Activated gamma-delta T cell treated with anti-CD3 and anti-CD28 coated beads, Interleukin-2, amount 50 U/mL, for 16 hours (primary cell): ENCODE results near the gene RBM28.

Source experiments
- DNase-seq: peaks from one replicate; pipeline ENCODE4 v3.0.0-alpha.2; 2020; ENCODE audit warnings: low read depth

Gene RBM28

DNA sequence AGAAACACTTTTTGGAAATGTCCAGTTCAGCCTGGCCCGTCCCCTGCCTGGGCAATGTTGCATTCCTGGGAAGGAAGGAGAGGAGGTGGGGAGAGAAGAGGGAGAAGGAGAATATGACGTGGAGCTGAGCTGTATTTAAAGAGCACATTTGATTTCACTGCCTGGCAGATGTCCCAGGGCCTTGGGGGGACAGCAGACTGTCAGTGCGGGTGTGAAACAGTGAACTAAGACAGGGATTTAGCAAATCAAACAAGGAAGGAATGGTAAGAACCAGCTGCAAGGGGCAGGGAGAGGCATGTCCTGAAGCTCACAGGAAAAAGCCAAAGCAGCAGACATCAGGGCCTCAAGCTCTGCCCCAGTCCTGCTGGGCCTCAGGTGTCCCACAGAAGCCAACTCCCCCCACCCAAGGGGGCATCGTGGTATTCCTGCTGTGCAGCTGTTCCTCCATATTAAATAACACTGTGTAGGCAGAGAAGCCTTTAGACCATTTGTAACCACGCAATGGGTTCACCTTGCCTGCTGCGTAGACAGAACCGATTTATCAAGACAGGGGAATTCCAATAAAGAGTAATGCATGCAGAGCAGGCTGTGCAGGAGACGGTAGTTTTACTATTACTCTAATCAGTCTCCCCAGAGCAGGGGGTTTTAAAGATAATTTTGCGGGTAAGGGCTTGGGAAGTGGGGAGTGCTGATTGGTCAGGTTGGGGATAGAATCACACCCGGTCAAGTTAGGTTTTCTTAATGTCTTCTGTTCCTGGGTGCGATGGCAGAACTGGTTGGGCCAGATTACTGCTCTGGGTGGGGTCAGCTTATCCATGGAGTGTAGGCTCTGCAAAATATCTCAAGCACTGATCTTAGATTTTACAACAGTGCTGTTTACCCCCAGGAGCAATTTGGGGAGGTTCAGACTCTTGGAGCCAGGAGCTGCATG, 84.3 kb downstream of the RBM28 start:
- DNase-seq: no peak

DNA sequence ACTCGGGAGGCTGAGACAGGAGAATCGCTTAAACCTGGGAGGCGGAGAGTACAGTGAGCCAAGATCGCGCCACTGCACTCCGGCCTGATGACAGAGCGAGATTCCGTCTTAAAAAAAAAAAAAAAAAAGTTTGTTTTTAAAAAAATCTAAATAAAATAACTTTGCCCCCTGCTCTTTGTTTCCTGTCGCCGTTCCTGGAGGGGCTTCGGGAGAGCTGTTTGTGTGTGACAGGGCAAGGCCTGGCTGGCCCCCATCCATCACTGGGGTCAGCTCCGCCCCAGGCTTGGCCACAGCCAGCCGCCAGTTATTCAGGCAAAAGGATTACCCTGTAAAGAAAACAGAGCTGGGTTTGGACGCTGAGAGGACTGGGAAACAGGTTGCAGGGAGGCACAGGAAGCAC, 86.2 kb downstream of the RBM28 start:
- no peak for DNase-seq

- DNase-seq: no peak
Observed at GRCh38 chr7:128255271-128255670, 88.4 kb downstream of the RBM28 start.

- no peak for DNase-seq
Observed at GRCh38 chr7:128254470-128254869, 89.2 kb downstream of the RBM28 start.

GRCh38 chr7:128253701-128254100, 90.0 kb downstream of the RBM28 start:
- no peak for DNase-seq

DNA sequence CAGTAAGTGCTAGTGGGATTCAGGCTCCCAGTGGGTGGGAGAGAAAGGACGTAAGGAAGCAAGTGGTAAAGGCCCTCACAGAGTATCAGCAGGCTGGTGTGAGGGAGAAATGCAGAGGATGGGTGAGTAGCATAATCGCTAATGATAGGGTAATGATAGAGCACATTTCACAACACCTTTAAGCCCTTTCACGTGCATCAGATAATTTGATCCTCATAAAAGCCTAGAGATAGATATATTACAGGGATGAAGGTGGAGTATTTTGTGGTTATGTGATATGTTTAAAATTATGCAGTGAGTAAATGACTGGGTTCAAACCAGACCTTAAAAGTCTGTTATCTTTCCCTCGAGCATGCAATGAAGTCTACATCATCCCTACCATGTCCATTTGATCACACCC, 92.4 kb downstream of the RBM28 start:
- no peak for DNase-seq
